Activated naive CD4-positive, alpha-beta T cell treated with anti-CD3 and anti-CD28 coated beads for 36 hours (primary cell): ENCODE measurements around the gene PASD1. TPM values are rescaled to one million over a fixed set of nuclear protein-coding genes. Genes with fewer than 3 reads are reported as not detected.
A peak's percentile ranks its signal among the peaks of the same experiment; 100 is the strongest.
"Not testable (repeated sequence)": the region's sequence is repeated elsewhere in the genome, so short reads cannot be mapped to it uniquely, and the experiment has no call there.

Experiments
- CTCF ChIA-PET: fragments of 350-600 bp; sonication (Branson Sonifier 250); formaldehyde crosslinking; loops from one replicate; lab custom pipeline; 2021; ENCODE audit warnings: antibody characterized with exemption; lab: Charles Lee
- DNase-seq: peaks from one replicate; pipeline ENCODE4 v3.0.0-alpha.2; 2020
- H3K27ac Mint-ChIP-seq: one replicate; pipeline ENCODE4 v1.8.0; 2021; ENCODE audit warnings: mild to moderate bottlenecking, mixed read lengths
- H3K27me3 Mint-ChIP-seq: one replicate; pipeline ENCODE4 v1.8.0; 2021; ENCODE audit warnings: low read depth, mixed read lengths
- H3K36me3 Mint-ChIP-seq: one replicate; pipeline ENCODE4 v1.8.0; 2021; ENCODE audit warnings: low read depth, mixed read lengths
- H3K4me1 Mint-ChIP-seq: one replicate; pipeline ENCODE4 v1.8.0; 2021; ENCODE audit warnings: low read depth, mixed read lengths
- H3K4me3 Mint-ChIP-seq: one replicate; pipeline ENCODE4 v1.8.0; 2021; ENCODE audit warnings: mild to moderate bottlenecking, moderate library complexity, mixed read lengths
- H3K9me3 Mint-ChIP-seq: one replicate; pipeline ENCODE4 v1.8.0; 2021; ENCODE audit warnings: mixed read lengths
- intact Hi-C: fragments of 100-400 bp; cut with micrococcal nuclease; formaldehyde crosslinking; loops from one replicate; pipeline ENCODE4 v1.15.1; 2023
- total RNA-seq, 2 experiments: library from RNA; stranded (reverse); gene quantifications; one replicate each; pipeline ENCODE4 v1.2.3, GENCODE V29; 2021

Gene PASD1, protein sequence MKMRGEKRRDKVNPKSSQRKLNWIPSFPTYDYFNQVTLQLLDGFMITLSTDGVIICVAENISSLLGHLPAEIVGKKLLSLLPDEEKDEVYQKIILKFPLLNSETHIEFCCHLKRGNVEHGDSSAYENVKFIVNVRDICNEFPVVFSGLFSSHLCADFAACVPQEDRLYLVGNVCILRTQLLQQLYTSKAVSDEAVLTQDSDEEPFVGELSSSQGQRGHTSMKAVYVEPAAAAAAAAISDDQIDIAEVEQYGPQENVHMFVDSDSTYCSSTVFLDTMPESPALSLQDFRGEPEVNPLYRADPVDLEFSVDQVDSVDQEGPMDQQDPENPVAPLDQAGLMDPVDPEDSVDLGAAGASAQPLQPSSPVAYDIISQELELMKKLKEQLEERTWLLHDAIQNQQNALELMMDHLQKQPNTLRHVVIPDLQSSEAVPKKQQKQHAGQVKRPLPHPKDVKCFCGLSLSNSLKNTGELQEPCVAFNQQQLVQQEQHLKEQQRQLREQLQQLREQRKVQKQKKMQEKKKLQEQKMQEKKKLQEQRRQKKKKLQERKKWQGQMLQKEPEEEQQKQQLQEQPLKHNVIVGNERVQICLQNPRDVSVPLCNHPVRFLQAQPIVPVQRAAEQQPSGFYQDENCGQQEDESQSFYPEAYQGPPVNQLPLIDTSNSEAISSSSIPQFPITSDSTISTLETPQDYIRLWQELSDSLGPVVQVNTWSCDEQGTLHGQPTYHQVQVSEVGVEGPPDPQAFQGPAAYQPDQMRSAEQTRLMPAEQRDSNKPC
- total RNA-seq, result not detected

GRCh38 chrX:151563449-151563848, at the start of gene PASD1:
TSS of gene PASD1 (plus strand) at chrX:151563675. CDS start at chrX:151601554, 37,879 bp downstream.
- Mint-ChIP-seq H3K9me3 (no peaks in the 10 kb centered on the region), H3K4me1 (no peaks in the 10 kb centered on the region), H3K36me3 (no peaks in the 10 kb centered on the region), H3K27ac (no peak within 1 kb of the TSS), H3K4me3 (no peak within 1 kb of the TSS), H3K27me3 (no peaks in the 10 kb centered on the region)
- DNase-seq, result no peak
- CTCF ChIA-PET, result no interaction called here
- intact Hi-C loops, result no loop called here

GRCh38 chrX:151515237-151515636, 48.2 kb upstream of the PASD1 start:
- CTCF ChIA-PET, result no interaction called here
- H3K9me3 Mint-ChIP-seq, result no peaks in the 10 kb centered on the region

DNA sequence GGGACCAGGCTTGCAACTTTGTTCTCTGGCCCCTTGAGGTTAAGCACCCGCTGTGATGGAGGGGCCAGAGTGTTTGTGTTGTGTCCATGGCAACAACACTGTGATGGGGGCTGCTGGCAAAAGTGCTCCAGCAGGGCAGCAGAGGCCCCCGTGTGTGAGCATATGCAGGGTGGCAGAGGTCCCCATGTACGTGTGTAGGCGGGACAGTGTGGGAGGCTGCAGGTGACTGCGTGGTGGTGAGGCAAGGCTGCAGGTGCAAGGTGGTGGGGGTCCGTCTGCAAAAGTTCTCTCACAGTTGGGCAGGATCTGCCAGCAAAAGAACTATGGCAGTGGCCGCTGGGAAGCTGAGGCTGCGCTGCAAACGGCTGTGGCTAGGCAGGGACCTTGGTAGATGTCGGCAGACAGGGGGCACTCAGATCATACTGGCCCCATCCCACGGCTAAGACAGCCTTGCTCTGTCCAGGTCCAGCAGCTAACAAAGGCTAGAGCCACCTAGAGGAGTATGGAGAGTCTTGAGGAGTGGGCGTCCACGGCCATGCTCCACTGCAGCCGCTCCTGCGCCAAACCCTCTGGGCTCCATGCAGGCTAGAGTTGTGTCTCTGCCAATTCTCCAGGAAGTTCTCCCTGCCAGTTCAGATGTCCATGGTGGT, 46.8 kb upstream of the PASD1 start:
- H3K4me1 Mint-ChIP-seq, result no peaks in the 10 kb centered on the region
- H3K27ac Mint-ChIP-seq, result no peak overlapping the region
- DNase-seq, result no peak
- CTCF ChIA-PET, result no interaction called here
- H3K36me3 Mint-ChIP-seq, result no peaks in the 10 kb centered on the region
- H3K27me3 Mint-ChIP-seq, result peaks cover 7% of the 10 kb centered on the region
- no peaks in the 10 kb centered on the region for H3K9me3 Mint-ChIP-seq
- intact Hi-C loops, result no loop called here
- no peak overlapping the region for H3K4me3 Mint-ChIP-seq

More at GRCh38 chrX:151515237-151515636, 48.2 kb upstream of the PASD1 start:
- Mint-ChIP-seq H3K27me3 (peaks cover 8% of the 10 kb centered on the region), H3K4me1 (no peaks in the 10 kb centered on the region), H3K27ac (no peak overlapping the region), H3K4me3 (no peak overlapping the region), H3K36me3 (no peaks in the 10 kb centered on the region)
- DNase-seq, result no peak
- intact Hi-C loops, result no loop called here

GRCh38 chrX:151517421-151517820, 46.1 kb upstream of the PASD1 start:
- CTCF ChIA-PET, result no interaction called here
- Mint-ChIP-seq H3K27me3 (peaks cover 7% of the 10 kb centered on the region), H3K4me3 (no peak overlapping the region), H3K27ac (no peak overlapping the region), H3K9me3 (no peaks in the 10 kb centered on the region), H3K36me3 (no peaks in the 10 kb centered on the region), H3K4me1 (no peaks in the 10 kb centered on the region)
- intact Hi-C loops, result no loop called here
- no peak for DNase-seq

GRCh38 chrX:151523351-151523750, 40.1 kb upstream of the PASD1 start:
- Mint-ChIP-seq H3K4me3 (no peak overlapping the region), H3K9me3 (no peaks in the 10 kb centered on the region), H3K27me3 (no peaks in the 10 kb centered on the region), H3K27ac (no peak overlapping the region), H3K4me1 (no peaks in the 10 kb centered on the region), H3K36me3 (no peaks in the 10 kb centered on the region)
- intact Hi-C loops, result no loop called here
- no peak for DNase-seq
- CTCF ChIA-PET, result no interaction called here

GRCh38 chrX:151536571-151536970, 26.9 kb upstream of the PASD1 start:
- H3K27me3 Mint-ChIP-seq, result peaks cover 3% of the 10 kb centered on the region
- no peaks in the 10 kb centered on the region for H3K9me3 Mint-ChIP-seq
- no peaks in the 10 kb centered on the region for H3K36me3 Mint-ChIP-seq
- no peak for DNase-seq
- H3K4me1 Mint-ChIP-seq, result no peaks in the 10 kb centered on the region
- CTCF ChIA-PET, result interaction anchor here (0.8 kb wide), 1 partner anchor 74 kb away, joined by 3 read pairs; no protein-coding TSS in a partner anchor
- intact Hi-C loops, result no loop called here
- no peak overlapping the region for H3K27ac Mint-ChIP-seq
- no peak overlapping the region for H3K4me3 Mint-ChIP-seq

- H3K27ac Mint-ChIP-seq, result no peak overlapping the region
- H3K4me1 Mint-ChIP-seq, result no peaks in the 10 kb centered on the region
- intact Hi-C loops, result no loop called here
- no peak overlapping the region for H3K4me3 Mint-ChIP-seq
- no peaks in the 10 kb centered on the region for H3K9me3 Mint-ChIP-seq
- CTCF ChIA-PET, result no interaction called here
- no peak for DNase-seq
- H3K27me3 Mint-ChIP-seq, result peaks cover 3% of the 10 kb centered on the region
- no peaks in the 10 kb centered on the region for H3K36me3 Mint-ChIP-seq
Measured at GRCh38 chrX:151537572-151537971, 25.9 kb upstream of the PASD1 start.

DNA sequence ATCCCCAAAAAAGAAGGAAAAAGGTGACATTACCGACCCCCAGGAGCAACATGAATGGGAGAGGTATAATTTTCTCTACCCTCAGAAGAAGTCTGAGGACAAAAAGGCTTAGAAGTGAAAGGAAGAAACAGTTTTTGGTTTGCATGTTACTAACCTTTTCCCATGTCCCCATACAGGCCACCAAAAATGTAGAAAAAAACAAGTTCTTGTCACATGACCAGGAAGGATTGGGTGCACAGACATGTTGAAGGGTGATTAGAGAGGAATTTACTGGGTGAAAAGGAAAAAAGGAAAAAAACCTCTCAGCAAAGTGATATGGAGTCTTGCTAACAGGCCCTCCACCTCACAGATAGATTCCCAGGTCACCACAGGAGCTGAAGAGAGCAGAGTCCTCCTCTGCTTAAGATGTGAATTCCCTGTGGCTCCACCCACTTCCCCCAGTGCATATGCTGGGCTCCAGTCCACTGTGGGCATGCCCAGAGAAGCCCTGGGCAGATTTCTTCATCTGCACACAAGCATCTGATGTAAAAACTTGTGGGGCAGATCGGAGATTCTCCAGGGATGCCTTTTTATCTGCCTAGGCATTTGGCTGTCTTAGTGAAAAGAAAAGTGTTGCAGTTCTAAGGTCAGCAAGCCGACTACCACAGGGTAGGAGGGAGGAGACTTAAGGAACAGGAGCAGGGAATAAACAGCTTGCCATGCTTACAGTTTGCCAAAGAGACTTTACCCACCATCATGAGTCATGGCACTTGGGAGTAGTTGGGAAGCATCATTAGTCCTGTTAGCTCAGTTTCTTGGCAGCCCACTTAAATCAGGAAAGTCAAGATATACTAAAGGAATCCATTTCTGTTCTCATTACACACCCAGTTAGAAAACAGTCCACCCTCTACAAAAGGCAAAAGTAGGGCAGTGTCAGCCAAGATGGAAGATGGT, 25.0 kb upstream of the PASD1 start:
- no peak overlapping the region for H3K27ac Mint-ChIP-seq
- H3K4me1 Mint-ChIP-seq, result no peaks in the 10 kb centered on the region
- no peaks in the 10 kb centered on the region for H3K9me3 Mint-ChIP-seq
- CTCF ChIA-PET, result no interaction called here
- intact Hi-C loops, result no loop called here
- DNase-seq, result no peak
- H3K4me3 Mint-ChIP-seq, result no peak overlapping the region
- H3K36me3 Mint-ChIP-seq, result no peaks in the 10 kb centered on the region
- no peaks in the 10 kb centered on the region for H3K27me3 Mint-ChIP-seq

DNA sequence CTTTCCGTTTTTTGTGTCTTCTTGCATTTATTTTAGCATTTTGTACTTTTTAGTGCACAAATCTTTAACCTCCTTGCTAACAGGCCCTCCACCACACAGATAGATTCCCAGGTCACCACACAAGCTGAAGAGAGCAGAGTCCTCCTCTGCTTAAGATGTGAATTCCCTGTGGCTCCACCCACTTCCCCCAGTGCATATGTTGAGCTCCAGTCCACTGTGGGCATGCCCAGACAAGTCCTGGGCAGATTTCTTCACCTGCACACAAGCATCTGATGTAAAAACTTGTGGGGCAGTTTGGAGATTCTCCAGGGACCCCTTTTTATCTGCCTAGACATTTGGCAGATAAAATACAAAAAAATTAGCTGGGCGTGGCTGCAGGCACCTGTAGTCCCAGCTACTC, 19.8 kb upstream of the PASD1 start:
- no peaks in the 10 kb centered on the region for H3K36me3 Mint-ChIP-seq
- no peak overlapping the region for H3K27ac Mint-ChIP-seq
- H3K4me1 Mint-ChIP-seq, result peaks cover 2% of the 10 kb centered on the region
- intact Hi-C loops, result loop anchor here (10.0 kb wide), 1 partner anchor 149 kb away; the partner anchor contains the start of gene VMA21
- no peak overlapping the region for H3K4me3 Mint-ChIP-seq
- CTCF ChIA-PET, result no interaction called here
- H3K27me3 Mint-ChIP-seq, result no peaks in the 10 kb centered on the region
- peak; percentile 17 for DNase-seq
- H3K9me3 Mint-ChIP-seq, result no peaks in the 10 kb centered on the region

GRCh38 chrX:151546226-151546625, 17.2 kb upstream of the PASD1 start:
- H3K4me3 Mint-ChIP-seq, H3K9me3 Mint-ChIP-seq, DNase-seq, H3K27ac Mint-ChIP-seq, H3K4me1 Mint-ChIP-seq, CTCF ChIA-PET, H3K36me3 Mint-ChIP-seq, H3K27me3 Mint-ChIP-seq: not testable (repeated sequence)
- intact Hi-C loops, result loop anchor here (10.0 kb wide), 1 partner anchor 151 kb away; the partner anchor contains the start of gene VMA21

- H3K9me3 Mint-ChIP-seq, intact Hi-C loops, H3K4me3 Mint-ChIP-seq, H3K27ac Mint-ChIP-seq, DNase-seq, CTCF ChIA-PET, H3K4me1 Mint-ChIP-seq, H3K27me3 Mint-ChIP-seq, H3K36me3 Mint-ChIP-seq: not testable (repeated sequence)
Measured at GRCh38 chrX:151551176-151551575, 12.3 kb upstream of the PASD1 start.
